RWPE2 (cell line): ENCODE results near the gene ARL6IP4.
A peak's percentile ranks its signal among the peaks of the same experiment; 100 is the strongest.

Experiments
- ATAC-seq: fragments of 200-7000 bp; cut with Tn5 transposase; 3 replicates; pipeline ENCODE4 v1.9.1; 2021; ENCODE audit warnings: low read depth
- DNase-seq: peaks from one replicate; pipeline ENCODE4 v3.0.0-alpha.2; 2020; ENCODE audit warnings: low spot score
- H3K27ac ChIP-seq: fragments of 450-650 bp; 2 replicates; pipeline ENCODE4 v1.5.1; 2017; ENCODE audit warnings: mild to moderate bottlenecking; ENCODE audit not compliant: poor library complexity, severe bottlenecking
- H3K27me3 ChIP-seq: fragments of 250-450 bp; sonication (Bioruptor Pico); 2 replicates; pipeline ENCODE4 v1.5.1; 2021; ENCODE audit warnings: mild to moderate bottlenecking, moderate library complexity; ENCODE audit not compliant: insufficient read depth, poor library complexity, severe bottlenecking
- H3K36me3 ChIP-seq: fragments of 250-450 bp; sonication (Bioruptor Pico); 2 replicates; pipeline ENCODE4 v1.5.1; 2020; ENCODE audit warnings: low read depth, mild to moderate bottlenecking, moderate library complexity
- H3K4me1 ChIP-seq: fragments of 250-450 bp; sonication (Bioruptor Pico); 2 replicates; pipeline ENCODE4 v1.5.1; 2021; ENCODE audit warnings: mild to moderate bottlenecking, moderate library complexity; ENCODE audit not compliant: insufficient read depth, poor library complexity, severe bottlenecking
- H3K4me3 ChIP-seq: fragments of 250-450 bp; sonication (Bioruptor Pico); 2 replicates; pipeline ENCODE4 v1.5.1; 2021; ENCODE audit warnings: mild to moderate bottlenecking, moderate library complexity; ENCODE audit not compliant: severe bottlenecking
- H3K9me3 ChIP-seq: fragments of 250-450 bp; sonication (Bioruptor Pico); 2 replicates; pipeline ENCODE4 v1.5.1; 2021; ENCODE audit warnings: mild to moderate bottlenecking, moderate library complexity; ENCODE audit not compliant: severe bottlenecking
- CTCF ChIP-seq: fragments of 450-650 bp; IDR thresholded peaks from one replicate; pipeline ENCODE4 v1.5.1; 2017; ENCODE audit warnings: mild to moderate bottlenecking, moderate library complexity; ENCODE audit not compliant: poor library complexity, severe bottlenecking

ARL6IP4 gene

GRCh38 chr12:122992386-122992785 is 11.9 kb downstream of the ARL6IP4 start:
- H3K4me3 ChIP-seq = no peak overlapping the region
- no peak overlapping the region for H3K27ac ChIP-seq
- H3K27me3 ChIP-seq = no peaks in the 10 kb centered on the region
- no peaks in the 10 kb centered on the region for H3K4me1 ChIP-seq
- no peaks in the 10 kb centered on the region for H3K9me3 ChIP-seq
- H3K36me3 ChIP-seq = no peaks in the 10 kb centered on the region
- TF ChIP-seq CTCF = no peak
- ATAC-seq (no peak), DNase-seq (peak; percentile 41)

- ATAC-seq = no peak
These were observed 13.7 kb downstream of the ARL6IP4 start for GRCh38 chr12:122994140-122994675.

GRCh38 chr12:122994781-122995502 is 14.5 kb downstream of the ARL6IP4 start:
- TF ChIP-seq CTCF = no peak
- no peaks in the 10 kb centered on the region for H3K9me3 ChIP-seq
- DNase-seq (peak; percentile 29), ATAC-seq (no peak)
- H3K4me1 ChIP-seq = no peaks in the 10 kb centered on the region
- no peak overlapping the region for H3K27ac ChIP-seq
- H3K27me3 ChIP-seq = no peaks in the 10 kb centered on the region
- no peaks in the 10 kb centered on the region for H3K36me3 ChIP-seq
- H3K4me3 ChIP-seq = no peak overlapping the region

More at GRCh38 chr12:122994140-122994675, 13.7 kb downstream of the ARL6IP4 start:
- Histone ChIP-seq H3K27me3 (no peaks in the 10 kb centered on the region), H3K36me3 (no peaks in the 10 kb centered on the region), H3K4me3 (no peak overlapping the region), H3K9me3 (no peaks in the 10 kb centered on the region), H3K4me1 (no peaks in the 10 kb centered on the region), H3K27ac (no peak overlapping the region)
- TF ChIP-seq CTCF = no peak
- DNase-seq = peak; percentile 49

GRCh38 chr12:122995503-122996187 is 15.2 kb downstream of the ARL6IP4 start:
- H3K36me3 ChIP-seq = no peaks in the 10 kb centered on the region
- no peaks in the 10 kb centered on the region for H3K4me1 ChIP-seq

More at GRCh38 chr12:122995503-122996187, 15.2 kb downstream of the ARL6IP4 start:
- no peak overlapping the region for H3K4me3 ChIP-seq
- no peaks in the 10 kb centered on the region for H3K9me3 ChIP-seq
- no peak for TF ChIP-seq CTCF
- H3K27ac ChIP-seq = no peak overlapping the region
- no peak for ATAC-seq
- DNase-seq = peak; percentile 63
- no peaks in the 10 kb centered on the region for H3K27me3 ChIP-seq
